HepG2 (cell line): ENCODE results near the gene KRT15. TPM values are rescaled to one million over a fixed set of nuclear protein-coding genes. Genes with fewer than 3 reads are reported as not detected.

ENCODE experiments used
- ATAC-seq: fragments of 200-7000 bp; cut with Tn5 transposase; 3 replicates; pipeline ENCODE4 v1.9.1; 2020; ENCODE audit warnings: mild to moderate bottlenecking, moderate library complexity
- BruUV-seq: library from RNA; stranded (reverse); fragments of 400-500 nt; replicated peaks from 2 replicates; lab custom pipeline; 2021; lab: Mats Ljungman, UMichigan
- CTCF ChIA-PET: fragments of 300-600 bp; formaldehyde crosslinking; extraction: SDS; loops from one replicate; lab custom pipeline; 2021; ENCODE audit warnings: low total read pairs, inconsistent platforms, low intra/inter-chr PET ratio; lab: Yijun Ruan, JAX
- POLR2A ChIA-PET: fragments of 350-600 bp; sonication (Branson Sonifier 250); formaldehyde crosslinking; loops from one replicate; lab custom pipeline; 2020; ENCODE audit warnings: antibody characterized with exemption, inconsistent platforms; lab: Yijun Ruan, JAX
- DNase-seq: peaks from one replicate; pipeline ENCODE4 v3.0.0-alpha.2; 2015; ENCODE audit warnings: low spot score
- FAIRE-seq: peaks from 3 replicates; lab custom pipeline; 2011; peaks lifted over from hg19 to GRCh38; lab: Jason Lieb, UNC
- H2AFZ ChIP-seq: one replicate; pipeline ENCODE4 v1.6.1; 2011; ENCODE audit warnings: low read length, inconsistent platforms
- H3K27ac ChIP-seq: fragments of 300-600 bp; 3 replicates; pipeline ENCODE4 v1.8.0; 2011; ENCODE audit warnings: mixed run types, mild to moderate bottlenecking, mixed read lengths, low read length, inconsistent platforms; ENCODE audit not compliant: insufficient read depth; ENCODE audit errors: extremely low read length
- H3K27me3 ChIP-seq, 2 experiments: fragments of 200-600 bp in 1 of 2; 2 replicates in 1 of 2; 3 replicates in 1 of 2; pipeline versions ENCODE4 v1.6.0 to v1.8.0; 2011; ENCODE audit warnings: low read length in 2 of 2, mild to moderate bottlenecking in 2 of 2, moderate library complexity in 2 of 2, inconsistent platforms in 1 of 2; ENCODE audit not compliant: insufficient read depth in 2 of 2, control insufficient read depth in 1 of 2
- H3K36me3 ChIP-seq, 2 experiments: fragments of 200-600 bp in 1 of 2; replicated peaks in 1 of 2; 2 replicates in 1 of 2; 3 replicates in 1 of 2; pipeline versions ENCODE4 v1.5.1 to v1.8.0; 2011; ENCODE audit warnings: low read length in 2 of 2, inconsistent platforms in 1 of 2; ENCODE audit not compliant: insufficient read depth in 2 of 2, control insufficient read depth in 1 of 2
- H3K4me1 ChIP-seq: 2 replicates; pipeline ENCODE4 v1.5.1; 2012; ENCODE audit warnings: low read length, inconsistent platforms; ENCODE audit not compliant: insufficient read depth
- H3K4me2 ChIP-seq: 2 replicates; pipeline ENCODE4 v1.6.0; 2011; ENCODE audit warnings: low read depth, low read length, inconsistent platforms
- H3K4me3 ChIP-seq, 3 experiments: fragments of 200-600 bp in 1 of 3; sonication (generic), shearing (Covaris generic) in 1 of 3; replicated peaks in 1 of 3; 2 replicates each; pipeline ENCODE4 v1.5.1; 2011 to 2016; ENCODE audit warnings: low read length in 3 of 3, inconsistent platforms in 2 of 3, low read depth in 2 of 3, mild to moderate bottlenecking in 2 of 3, control low read depth in 1 of 3, mixed read lengths in 1 of 3; ENCODE audit not compliant: insufficient read depth in 1 of 3
- H3K79me2 ChIP-seq: one replicate; pipeline ENCODE4 v1.6.1; 2011; ENCODE audit warnings: low read length, inconsistent platforms; ENCODE audit not compliant: insufficient read depth
- H3K9ac ChIP-seq: 2 replicates; pipeline ENCODE4 v1.6.0; 2011; ENCODE audit warnings: mild to moderate bottlenecking, low read depth, low read length, inconsistent platforms; ENCODE audit not compliant: insufficient read depth
- H3K9me3 ChIP-seq: 2 replicates; pipeline ENCODE4 v1.5.1; 2012; ENCODE audit warnings: mild to moderate bottlenecking, low read length
- H4K20me1 ChIP-seq: 2 replicates; pipeline ENCODE4 v1.6.0; 2011; ENCODE audit warnings: inconsistent platforms, mild to moderate bottlenecking, low read length, moderate library complexity; ENCODE audit not compliant: insufficient read depth
- AGO2 ChIP-seq: fragments of 200-400 bp; formaldehyde crosslinking; optimal IDR thresholded peaks from 2 replicates; pipeline ENCODE3; 2017; ENCODE audit warnings: mild to moderate bottlenecking, low read depth, low read length, moderate library complexity
- CTCF ChIP-seq: sonication (generic); formaldehyde crosslinking; IDR thresholded peaks from 2 replicates; pipeline ENCODE4 v1.5.0; 2020; ENCODE audit warnings: mild to moderate bottlenecking, missing genetic modification reagents, moderate library complexity
- E2F1 ChIP-seq: sonication (generic); formaldehyde crosslinking; IDR thresholded peaks from 2 replicates; pipeline ENCODE4 v1.5.0; 2020; ENCODE audit warnings: missing genetic modification reagents
- MLXIP ChIP-seq: sonication (generic); formaldehyde crosslinking; IDR thresholded peaks from 2 replicates; pipeline ENCODE4 v1.9.0; 2021; ENCODE audit warnings: missing genetic modification reagents, borderline replicate concordance
- NFE2 ChIP-seq: sonication (generic); formaldehyde crosslinking; IDR thresholded peaks from 2 replicates; pipeline ENCODE4 v1.4.0; 2020; ENCODE audit warnings: missing genetic modification reagents
- PHF8 ChIP-seq: sonication (generic); formaldehyde crosslinking; IDR thresholded peaks from 2 replicates; pipeline ENCODE4 v1.5.0; 2020; ENCODE audit warnings: missing genetic modification reagents
- RXRB ChIP-seq: IDR thresholded peaks from 2 replicates; pipeline ENCODE4 v1.6.1; 2016; ENCODE audit warnings: borderline replicate concordance, missing genetic modification reagents, missing compliant biosample characterization
- TARDBP ChIP-seq: sonication (generic); formaldehyde crosslinking; IDR thresholded peaks from 2 replicates; pipeline ENCODE4 v1.8.0; 2022; ENCODE audit warnings: mild to moderate bottlenecking, missing genetic modification reagents
- U2AF2 ChIP-seq: fragments of 200-400 bp; formaldehyde crosslinking; IDR thresholded peaks from 2 replicates; pipeline ENCODE4 v1.6.1; 2017; ENCODE audit warnings: low read depth, mild to moderate bottlenecking, low read length
- ZFP37 ChIP-seq: sonication (generic); formaldehyde crosslinking; IDR thresholded peaks from 2 replicates; pipeline ENCODE4 v1.4.0; 2020; ENCODE audit warnings: missing genetic modification reagents, borderline replicate concordance
- ZNF30 ChIP-seq: sonication (generic); formaldehyde crosslinking; IDR thresholded peaks from 2 replicates; pipeline ENCODE4 v1.5.0; 2020; ENCODE audit warnings: mild to moderate bottlenecking, missing genetic modification reagents
- WGBS: methylation state at CpG from one replicate; pipeline ENCODE4 v1.1.6; 2017; ENCODE audit warnings: low lambda C conversion rate; 5-methylcytosine and 5-hydroxymethylcytosine counted together
- in situ Hi-C: cut with HindIII; loops from 2 replicates; pipeline ENCODE4 v1.10.0; 2017; ENCODE audit warnings: low pct_unique_long_range_greater_than_20kb; ENCODE audit not compliant: extremely low pct_ligation_motif_present
- intact Hi-C: fragments of 100-400 bp; cut with micrococcal nuclease; formaldehyde crosslinking; loops from one replicate; pipeline ENCODE4 v1.10.0; 2022; ENCODE audit not compliant: unreplicated experiment
- polyA plus RNA-seq, 8 experiments: library from polyadenylated mRNA; depleted of rRNA in 3 of 8; stranded (reverse) in 7 of 8; unstranded in 1 of 8; fragments of >200 nt; fragmentation: Illumina TruSeq in 4 of 8; extraction: Trizol in 4 of 8; gene quantifications; 2 replicates each; pipeline versions ENCODE4 v1.2.1 to v1.2.3, GENCODE V29; 2011 to 2016; ENCODE audit warnings: low read depth in 4 of 8, missing spikeins in 1 of 8, mixed read lengths in 1 of 8; ENCODE audit not compliant: insufficient read depth in 1 of 8
- total RNA-seq, 5 experiments: library from RNA; depleted of rRNA; stranded (reverse); fragments of >200 nt; fragmentation: Illumina TruSeq; extraction: Trizol; gene quantifications; 2 replicates each; pipeline ENCODE4 v1.2.3, GENCODE V29; 2016; ENCODE audit warnings: low read depth in 1 of 5

KRT15 gene
- total and polyA plus RNA-seq, 2 of the 13 experiments (the other 11 are each of a cell fraction or from before 2014, with no cell fraction given): 0.46 to 0.63 TPM

- TF ChIP-seq NFE2 (CRISPR knock-in tag) (no peak), RXRB (CRISPR knock-in tag) (no peak), E2F1 (no peak)
These were observed 14.3 kb downstream of the KRT15 start (continued) for GRCh38 chr17:41504246-41504977.

- WGBS: 46% methylated on average over 9 of the region's 9 CpGs
- Histone ChIP-seq H3K36me3 (no peaks in the 10 kb centered on the region), H3K27ac (no peak overlapping the region), H2AFZ (no peak overlapping the region), H3K9me3 (no peaks in the 10 kb centered on the region), H3K4me1 (peaks cover 10% of the 10 kb centered on the region), H3K4me2 (no peak overlapping the region), H3K4me3 (no peak overlapping the region), H4K20me1 (no peaks in the 10 kb centered on the region), H3K9ac (no peak overlapping the region), H3K79me2 (no peaks in the 10 kb centered on the region), H3K27me3 (peaks cover 8 to 67% of the 10 kb centered on the region in 2 experiments)
- POLR2A ChIA-PET: interaction anchor here (0.6 to 1.8 kb wide), 2 partner anchors 25 to 1425 kb away, joined by 3 to 4 read pairs; partner anchors contain the start of gene KRT19
- no peak for FAIRE-seq
- BruUV-seq: no TSS peak
- DNase-seq: no peak
- ATAC-seq: no peak
- intact Hi-C loops: no loop called here
- CTCF ChIA-PET: no interaction called here
- in situ Hi-C loops: no loop called here
- no peak for TF ChIP-seq MLXIP (CRISPR knock-in tag)
- TF ChIP-seq U2AF2: no peak
- TF ChIP-seq AGO2: no peak
- TF ChIP-seq ZFP37 (CRISPR knock-in tag): no peak
- TF ChIP-seq ZNF30: no peak
- TF ChIP-seq TARDBP (CRISPR knock-in tag): no peak
- no peak for TF ChIP-seq PHF8 (CRISPR knock-in tag)
- TF ChIP-seq CTCF (CRISPR knock-in tag): no peak
- TF ChIP-seq NFE2 (CRISPR knock-in tag): no peak
These were observed 15.5 kb downstream of the KRT15 start for GRCh38 chr17:41503202-41503601.
